GM13976 (cell line): ENCODE data around the gene ATP2C2.

Experiments used
- DNase-seq: peaks from one replicate; pipeline ENCODE4 v3.0.0; 2012; ENCODE audit warnings: low spot score
- in situ Hi-C: fragments of 300-500 bp; cut with MboI; formaldehyde crosslinking; loops from one replicate; pipeline ENCODE4 v1.12.0; 2022; ENCODE audit warnings: low sequenced_read_pairs, mixed read lengths, inconsistent platforms; ENCODE audit not compliant: unreplicated experiment
- TF ChIP-seq, protein P1 (sequence below): IDR thresholded peaks from 2 replicates; pipeline ENCODE4 v1.5.1; 2012; ENCODE audit warnings: borderline replicate concordance, mild to moderate bottlenecking; ENCODE audit not compliant: insufficient read depth; ENCODE audit errors: extremely low read depth, missing control alignments, control extremely low read depth

The ATP2C2 gene

DNA sequence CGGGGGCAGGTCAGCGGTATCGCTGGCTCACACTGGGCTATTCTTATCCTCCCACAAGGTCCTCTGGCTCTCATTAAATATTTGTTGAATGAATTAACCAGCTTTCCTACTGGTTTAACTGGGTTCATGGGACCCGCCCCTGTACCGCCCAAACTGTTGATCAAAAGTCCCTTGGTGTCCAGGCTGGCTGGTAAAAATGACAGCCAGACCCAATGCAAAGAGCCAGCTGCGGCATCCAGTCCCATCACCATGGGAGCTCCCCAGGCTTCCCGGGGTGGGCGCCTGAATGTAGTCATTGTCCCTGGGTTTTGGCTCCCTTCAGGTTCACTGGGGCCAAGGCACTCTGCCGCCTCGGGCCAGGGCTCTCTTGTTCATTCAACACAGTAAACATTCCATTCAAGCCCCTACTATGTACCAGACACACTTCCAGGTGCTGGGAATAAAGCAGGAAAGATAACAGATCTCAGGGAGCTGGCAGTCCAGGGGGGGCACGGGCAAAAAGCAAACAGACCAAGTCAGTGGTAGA lies 11.7 kb upstream of the ATP2C2 start:
- DNase-seq, result no peak
- in situ Hi-C loops, result no loop called here

DNA sequence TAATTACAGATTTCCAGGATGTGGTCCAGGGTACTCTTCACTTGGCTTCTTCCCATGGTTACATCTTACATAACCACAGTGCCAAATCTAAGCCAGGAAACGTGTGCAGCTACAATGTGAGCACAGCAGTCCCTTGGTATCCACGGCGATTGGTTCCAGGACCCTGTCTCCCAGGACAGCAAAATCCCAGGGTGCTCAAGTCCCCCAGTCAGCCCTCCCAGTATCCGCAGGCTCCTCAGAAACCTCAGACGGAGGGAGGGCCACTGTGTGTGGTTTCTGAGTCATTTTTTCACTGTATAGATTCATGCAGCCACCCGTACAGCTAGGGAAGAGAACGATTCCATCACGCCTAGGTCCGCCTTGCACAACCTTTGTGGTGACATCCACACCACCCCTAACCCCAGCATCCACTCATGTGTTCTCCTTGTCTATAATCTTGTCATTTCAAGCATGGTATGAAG lies 11.1 kb upstream of the ATP2C2 start:
- DNase-seq, result no peak
- in situ Hi-C loops, result no loop called here
- TF ChIP-seq, protein P1, sequence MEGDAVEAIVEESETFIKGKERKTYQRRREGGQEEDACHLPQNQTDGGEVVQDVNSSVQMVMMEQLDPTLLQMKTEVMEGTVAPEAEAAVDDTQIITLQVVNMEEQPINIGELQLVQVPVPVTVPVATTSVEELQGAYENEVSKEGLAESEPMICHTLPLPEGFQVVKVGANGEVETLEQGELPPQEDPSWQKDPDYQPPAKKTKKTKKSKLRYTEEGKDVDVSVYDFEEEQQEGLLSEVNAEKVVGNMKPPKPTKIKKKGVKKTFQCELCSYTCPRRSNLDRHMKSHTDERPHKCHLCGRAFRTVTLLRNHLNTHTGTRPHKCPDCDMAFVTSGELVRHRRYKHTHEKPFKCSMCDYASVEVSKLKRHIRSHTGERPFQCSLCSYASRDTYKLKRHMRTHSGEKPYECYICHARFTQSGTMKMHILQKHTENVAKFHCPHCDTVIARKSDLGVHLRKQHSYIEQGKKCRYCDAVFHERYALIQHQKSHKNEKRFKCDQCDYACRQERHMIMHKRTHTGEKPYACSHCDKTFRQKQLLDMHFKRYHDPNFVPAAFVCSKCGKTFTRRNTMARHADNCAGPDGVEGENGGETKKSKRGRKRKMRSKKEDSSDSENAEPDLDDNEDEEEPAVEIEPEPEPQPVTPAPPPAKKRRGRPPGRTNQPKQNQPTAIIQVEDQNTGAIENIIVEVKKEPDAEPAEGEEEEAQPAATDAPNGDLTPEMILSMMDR, result no peak

More for the DNA sequence above, 11.7 kb upstream of the ATP2C2 start:
- TF ChIP-seq, protein P1, result no peak

DNA sequence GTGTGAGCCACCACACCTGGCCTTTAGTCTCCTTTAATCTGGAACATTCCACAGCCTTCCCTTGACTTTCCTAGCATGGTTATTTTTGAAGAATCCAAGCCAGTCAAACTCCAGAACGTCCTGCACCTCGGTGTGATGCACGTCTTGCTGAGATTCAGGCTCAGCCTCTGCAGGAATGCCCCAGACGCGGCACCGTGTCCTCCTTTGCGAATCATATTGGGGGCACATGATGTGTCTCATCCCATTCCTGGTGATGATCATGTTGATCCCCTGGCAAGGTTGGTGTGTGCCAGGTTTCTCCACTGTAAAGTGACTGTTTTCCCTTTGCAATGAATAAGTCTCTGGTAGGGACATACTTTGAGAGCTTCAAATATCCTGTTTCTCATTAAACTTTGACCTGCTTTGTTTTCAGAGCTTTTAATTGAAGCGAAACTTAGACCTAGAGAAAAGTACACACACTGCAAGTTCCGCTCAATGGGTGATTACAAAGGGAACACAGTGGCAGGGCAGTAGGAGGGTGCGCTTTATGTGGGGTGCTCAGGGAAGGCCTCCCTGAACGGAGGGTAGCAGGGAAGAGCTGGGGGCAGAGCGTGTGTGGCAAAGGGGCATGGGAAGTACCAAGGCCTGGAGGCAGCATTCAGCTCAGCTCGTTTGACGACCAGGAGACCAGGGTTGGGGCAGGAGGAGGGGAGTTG lies 9.6 kb upstream of the ATP2C2 start:
- no peak for DNase-seq
- in situ Hi-C loops, result no loop called here
- TF ChIP-seq, protein P1, result no peak

DNA sequence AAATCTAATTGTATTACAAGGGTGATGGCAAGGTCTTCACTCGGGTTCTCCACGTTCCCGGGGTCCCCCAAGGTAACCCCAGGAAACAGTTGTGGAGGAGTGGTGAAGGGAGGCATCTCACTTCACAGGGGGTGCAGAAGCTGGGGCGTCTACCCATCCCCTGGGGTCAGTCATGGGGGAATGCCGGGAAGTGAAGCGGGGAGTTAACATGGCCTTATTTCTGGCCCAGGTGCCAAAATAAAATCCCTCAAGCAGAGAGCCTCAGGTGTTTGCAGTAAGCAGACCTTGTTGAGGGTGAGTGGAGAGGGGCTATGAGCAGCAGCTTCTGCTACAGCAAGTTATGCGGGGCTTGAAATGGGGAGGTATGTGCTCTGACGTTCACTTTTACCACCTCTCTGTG lies 9.0 kb upstream of the ATP2C2 start:
- no peak for DNase-seq
- in situ Hi-C loops, result no loop called here
- TF ChIP-seq, protein P1, result no peak

DNA sequence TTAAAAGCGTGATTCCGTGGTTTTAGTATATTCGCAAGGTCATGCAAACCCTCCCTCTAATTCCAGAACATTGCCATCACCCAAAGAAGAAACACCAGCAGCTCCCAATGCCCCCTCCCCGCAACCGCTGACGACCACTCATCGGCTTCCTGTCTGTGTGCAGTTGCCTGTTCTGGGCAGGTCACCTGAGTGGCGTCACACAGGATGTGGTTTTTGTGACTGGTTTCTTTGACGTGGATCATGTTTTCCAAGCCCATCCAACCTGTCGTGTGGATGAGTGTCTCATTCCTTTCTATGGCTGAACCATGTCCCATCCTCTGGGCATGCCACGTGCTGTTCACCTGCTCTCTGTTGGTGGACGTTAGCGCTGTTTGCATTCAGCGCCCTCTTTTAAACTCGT lies 8.2 kb upstream of the ATP2C2 start:
- no peak for DNase-seq
- in situ Hi-C loops, result no loop called here
- TF ChIP-seq, protein P1, result no peak

DNA sequence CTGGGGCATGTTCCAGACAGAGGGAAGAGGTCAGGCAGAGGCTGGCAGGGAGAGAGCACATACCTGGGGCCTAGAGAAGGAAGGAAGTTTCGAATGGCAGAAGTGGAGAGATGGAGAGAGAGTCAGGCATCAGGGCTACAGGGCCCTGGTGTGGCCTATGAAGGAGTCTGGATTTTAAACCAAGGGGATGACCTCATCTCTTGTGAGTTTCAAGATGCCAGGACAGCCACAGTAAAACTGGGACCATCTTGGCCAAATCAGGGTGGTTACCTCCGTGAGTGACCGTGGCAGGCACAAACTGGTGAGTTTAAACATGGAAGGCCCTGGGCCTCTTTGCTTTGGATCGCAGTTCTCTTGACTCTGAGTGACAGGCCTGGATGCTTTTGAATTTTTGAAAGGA lies 7.6 kb upstream of the ATP2C2 start:
- in situ Hi-C loops, result no loop called here
- TF ChIP-seq, protein P1, result no peak
- DNase-seq, result no peak
